HCT116 (cell line): ENCODE results near the gene OSGIN1. TPM values are rescaled to one million over a fixed set of nuclear protein-coding genes. Genes with fewer than 3 reads are reported as not detected.
A peak's percentile ranks its signal among the peaks of the same experiment; 100 is the strongest.

ENCODE experiments used
- ATAC-seq: fragments of 200-7000 bp; cut with Tn5 transposase; 2 replicates; pipeline ENCODE4 v1.9.1; 2020; ENCODE audit warnings: mild to moderate bottlenecking, moderate library complexity
- BruUV-seq: library from RNA; stranded (reverse); fragments of 400-500 nt; replicated peaks from 2 replicates; lab custom pipeline; 2021; lab: Mats Ljungman, UMichigan
- CTCF ChIA-PET: fragments of 300-600 bp; sonication (Branson Sonifier 250); formaldehyde crosslinking; loops from one replicate; lab custom pipeline; 2021; ENCODE audit warnings: antibody characterized with exemption; lab: Charles Lee
- POLR2A ChIA-PET: fragments of 300-600, 350-600 bp; sonication (Branson Sonifier 250); formaldehyde crosslinking; loops from one replicate; lab custom pipeline; 2021; ENCODE audit warnings: antibody characterized with exemption; lab: Charles Lee
- RAD21 ChIA-PET, 2 experiments: fragments of 300-600 bp; sonication (Branson Sonifier 250); formaldehyde crosslinking; loops; one replicate each; lab custom pipeline; 2023; ENCODE audit warnings: low total read pairs in 2 of 2; ENCODE audit not compliant: uncharacterized antibody in 2 of 2, unreplicated experiment in 2 of 2, low non-redundant PET in 1 of 2; lab: Charles Lee
- DNase-seq: peaks from one replicate; pipeline ENCODE4 v3.0.0-alpha.2; 2010; ENCODE audit warnings: low read depth, low spot score
- H2AFZ ChIP-seq: fragments of 200-600 bp; shearing (Covaris generic), sonication (generic); 2 replicates; pipeline ENCODE4 v1.6.1; 2017; ENCODE audit warnings: low read depth, mixed run types, mixed read lengths, antibody characterized with exemption, low read length; ENCODE audit not compliant: poor library complexity, severe bottlenecking
- H3K27ac ChIP-seq: 2 replicates; pipeline ENCODE4 v1.5.1; 2012; ENCODE audit warnings: low read depth, low read length
- H3K27me3 ChIP-seq: fragments of 200-600 bp; sonication (generic); 2 replicates; pipeline ENCODE4 v1.6.1; 2016; ENCODE audit warnings: mixed run types, low read length, mixed read lengths; ENCODE audit not compliant: insufficient read depth
- H3K36me3 ChIP-seq, 2 experiments: fragments of 200-500 bp in 1 of 2; fragments of 200-600 bp in 1 of 2; sonication (Bioruptor generic) in 1 of 2; sonication (generic) in 1 of 2; 2 replicates each; pipeline versions ENCODE4 v1.5.1 to v1.6.1; 2014 to 2016; ENCODE audit warnings: low read length in 2 of 2, inconsistent platforms in 1 of 2, mixed read lengths in 1 of 2, mixed run types in 1 of 2; ENCODE audit not compliant: insufficient read depth in 2 of 2, control insufficient read depth in 1 of 2
- H3K4me1 ChIP-seq, 2 experiments: fragments of 200-600 bp in 1 of 2; sonication (generic) in 1 of 2; 2 replicates each; pipeline versions ENCODE4 v1.5.1 to v1.6.1; 2012 to 2017; ENCODE audit warnings: low read length in 2 of 2, inconsistent platforms in 1 of 2, mild to moderate bottlenecking in 1 of 2, mixed read lengths in 1 of 2, mixed run types in 1 of 2, moderate library complexity in 1 of 2; ENCODE audit not compliant: insufficient read depth in 2 of 2, control insufficient read depth in 1 of 2
- H3K4me2 ChIP-seq: fragments of 200-600 bp; sonication (generic); 2 replicates; pipeline ENCODE4 v1.6.1; 2017; ENCODE audit warnings: mixed run types, low read length, mixed read lengths
- H3K4me3 ChIP-seq, 2 experiments: fragments of 200-600 bp in 1 of 2; sonication (generic) in 1 of 2; replicated peaks in 1 of 2; 2 replicates each; pipeline ENCODE4 v1.5.1; 2011 to 2016; ENCODE audit warnings: low read length in 2 of 2, control low read depth in 1 of 2, low read depth in 1 of 2, mild to moderate bottlenecking in 1 of 2, mixed read lengths in 1 of 2, mixed run types in 1 of 2
- H3K79me2 ChIP-seq: fragments of 200-600 bp; sonication (generic); 2 replicates; pipeline ENCODE4 v1.6.1; 2017; ENCODE audit warnings: mild to moderate bottlenecking, mixed run types, low read length, moderate library complexity, mixed read lengths; ENCODE audit not compliant: insufficient read depth
- H3K9ac ChIP-seq: fragments of 200-600 bp; sonication (generic); 2 replicates; pipeline ENCODE4 v1.6.1; 2016; ENCODE audit warnings: low read length, mixed read lengths
- H3K9me2 ChIP-seq: fragments of 200-600 bp; sonication (generic), shearing (Covaris generic); 2 replicates; pipeline ENCODE4 v1.6.1; 2017; ENCODE audit warnings: mixed run types, mild to moderate bottlenecking, moderate library complexity; ENCODE audit not compliant: insufficient read depth
- H3K9me3 ChIP-seq, 2 experiments: fragments of 200-500 bp in 1 of 2; fragments of 200-600 bp in 1 of 2; sonication (Bioruptor generic) in 1 of 2; sonication (generic) in 1 of 2; 2 replicates each; pipeline ENCODE4 v1.6.1; 2014 to 2017; ENCODE audit warnings: low read length in 2 of 2, mixed read lengths in 2 of 2, inconsistent platforms in 1 of 2, low read depth in 1 of 2, mild to moderate bottlenecking in 1 of 2, mixed run types in 1 of 2, moderate library complexity in 1 of 2; ENCODE audit not compliant: control insufficient read depth in 1 of 2, insufficient read depth in 1 of 2
- H4K20me1 ChIP-seq: fragments of 200-600 bp; sonication (generic), shearing (Covaris generic); 2 replicates; pipeline ENCODE4 v1.6.1; 2017; ENCODE audit warnings: mixed run types, mild to moderate bottlenecking, moderate library complexity; ENCODE audit not compliant: insufficient read depth
- CEBPB ChIP-seq: IDR thresholded peaks from 2 replicates; pipeline ENCODE4 v1.6.1; 2012; ENCODE audit warnings: low read depth
- POLR2AphosphoS5 ChIP-seq: IDR thresholded peaks from 2 replicates; pipeline ENCODE4 v1.6.1; 2011; ENCODE audit warnings: mild to moderate bottlenecking, low read depth, low read length, moderate library complexity
- RAD21 ChIP-seq: IDR thresholded peaks from 2 replicates; pipeline ENCODE4 v1.6.1; 2012; ENCODE audit warnings: low read depth, mild to moderate bottlenecking
- SRF ChIP-seq: IDR thresholded peaks from 2 replicates; pipeline ENCODE4 v1.6.1; 2012; ENCODE audit warnings: low read depth
- ZBTB33 ChIP-seq: IDR thresholded peaks from 2 replicates; pipeline ENCODE4 v1.6.1; 2011; ENCODE audit warnings: mild to moderate bottlenecking, low read length, moderate library complexity; ENCODE audit not compliant: insufficient replicate concordance; ENCODE audit errors: extremely low read depth
- intact Hi-C: fragments of 100-400 bp; cut with micrococcal nuclease; formaldehyde crosslinking; loops from 2 replicates; pipeline ENCODE4 v1.10.0; 2022
- total RNA-seq: library from RNA; stranded (reverse); gene quantifications from one replicate; pipeline ENCODE4 v1.2.1, GENCODE V29; 2021; ENCODE audit not compliant: unreplicated experiment
- TF ChIP-seq, protein P1 (sequence below): IDR thresholded peaks from 2 replicates; pipeline ENCODE4 v1.6.1; 2012

The OSGIN1 gene
- total RNA-seq, 1 experiment from 2014 or later = 19.8 TPM

DNA sequence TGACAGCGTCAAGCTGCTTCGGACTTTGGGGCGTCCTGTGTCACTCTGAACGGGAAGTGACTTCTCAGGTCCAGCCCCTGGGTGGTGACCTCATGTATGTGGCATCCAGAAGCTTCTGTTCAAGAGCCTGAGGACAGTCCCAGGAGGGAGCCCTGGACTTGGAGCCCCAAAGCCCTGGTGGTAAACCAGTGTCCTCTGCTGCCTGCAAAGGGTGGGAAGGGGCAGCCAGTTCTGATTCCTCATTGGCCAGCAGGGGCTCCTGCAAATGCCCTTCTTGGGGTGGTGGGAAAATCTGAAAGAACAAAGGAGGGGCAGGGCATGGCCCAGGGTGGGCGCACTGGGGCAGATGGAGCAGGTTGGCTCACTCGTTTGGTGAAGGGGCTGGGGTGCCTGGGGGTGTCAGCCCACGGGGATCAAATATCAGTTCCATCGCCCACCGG, 1.6 kb downstream of the OSGIN1 start:
- BruUV-seq = no TSS peak
- no peaks in the 10 kb centered on the region; the same call in 1 of the 2 replicates for H3K79me2 ChIP-seq
- DNase-seq = peak; percentile 54
- H3K4me2 ChIP-seq = peak overlapping the region; percentile 92
- intact Hi-C loops = loop anchor here (5.0 to 10.0 kb wide), 2 partner anchors 127 to 550 kb away; partner anchors contain the start of gene MEAK7
- no peaks in the 10 kb centered on the region for H3K9me3 ChIP-seq
- H4K20me1 ChIP-seq = no peaks in the 10 kb centered on the region
- no peak for ATAC-seq
- H3K4me3 ChIP-seq = peak overlapping the region; percentile 66 to 77
- peaks cover 20 to 31% of the 10 kb centered on the region in 2 experiments for H3K4me1 ChIP-seq
- no peaks in the 10 kb centered on the region for H3K27me3 ChIP-seq
- H3K9ac ChIP-seq = peak overlapping the region; percentile 74
- peak overlapping the region; percentile 88 for H3K27ac ChIP-seq
- H3K36me3 ChIP-seq = peaks cover 0 to 3% of the 10 kb centered on the region in 2 experiments; a peak in 1 of 4 replicates
- ChIA-PET CTCF (interaction anchor here (0.8 to 2.2 kb wide), 17 partner anchors 10 to 551 kb away, joined by 3 to 18 read pairs (median 6); partner anchors contain the start of gene TAF1C), RAD21 (interaction anchor here (0.6 to 1.7 kb wide), 3 partner anchors 28 to 59 kb away, joined by 3 to 4 read pairs (median 3); no protein-coding TSS in a partner anchor), POLR2A (interaction anchor here (1.2 to 2.2 kb wide), 2 partner anchors 59 to 128 kb away, joined by 3 to 10 read pairs; no protein-coding TSS in a partner anchor)
- no peaks in the 10 kb centered on the region for H3K9me2 ChIP-seq
- TF ChIP-seq RAD21 = no peak
- no peak for TF ChIP-seq ZBTB33
- TF ChIP-seq, protein P1, sequence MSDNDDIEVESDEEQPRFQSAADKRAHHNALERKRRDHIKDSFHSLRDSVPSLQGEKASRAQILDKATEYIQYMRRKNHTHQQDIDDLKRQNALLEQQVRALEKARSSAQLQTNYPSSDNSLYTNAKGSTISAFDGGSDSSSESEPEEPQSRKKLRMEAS = no peak
- no peak for TF ChIP-seq POLR2AphosphoS5
- TF ChIP-seq SRF = no peak
- no peak for TF ChIP-seq CEBPB
- no peak overlapping the region for H2AFZ ChIP-seq
